SU-DHL-6 (cell line): Measurements from ENCODE around the gene XRRA1.
"Not testable (repeated sequence)": the region's sequence is repeated elsewhere in the genome, so short reads cannot be mapped to it uniquely, and the experiment has no call there.

Experiments used
- H2AFZ ChIP-seq: fragments of 200-600 bp; sonication (generic); 2 replicates; pipeline ENCODE4 v1.6.1; 2014; ENCODE audit warnings: low read depth, mild to moderate bottlenecking, moderate library complexity, mixed read lengths, antibody characterized with exemption, low read length; ENCODE audit not compliant: severe bottlenecking
- H3F3A ChIP-seq: fragments of 200-600 bp; shearing (Covaris generic); 2 replicates; pipeline ENCODE4 v1.6.0; 2016; ENCODE audit warnings: antibody characterized with exemption, mild to moderate bottlenecking; ENCODE audit not compliant: insufficient read depth
- H3K27ac ChIP-seq: fragments of 200-600 bp; sonication (generic); 2 replicates; pipeline ENCODE4 v1.5.1; 2016; ENCODE audit warnings: low read depth, mild to moderate bottlenecking, low read length, moderate library complexity, mixed read lengths
- H3K27me3 ChIP-seq: fragments of 200-600 bp; sonication (generic), shearing (Covaris generic); 2 replicates; pipeline ENCODE4 v1.6.0; 2014; ENCODE audit warnings: mild to moderate bottlenecking, low read length
- H3K36me3 ChIP-seq: fragments of 200-600 bp; sonication (generic); 2 replicates; pipeline ENCODE4 v1.6.1; 2014; ENCODE audit warnings: mild to moderate bottlenecking, low read length, mixed read lengths
- H3K4me2 ChIP-seq: fragments of 300-600, 200-600 bp; shearing (Covaris generic), sonication (generic); 2 replicates; pipeline ENCODE4 v1.6.0; 2014; ENCODE audit warnings: low read length, low read depth, mild to moderate bottlenecking; ENCODE audit not compliant: poor library complexity, severe bottlenecking
- H3K4me3 ChIP-seq: fragments of 200-600 bp; sonication (generic); 2 replicates; pipeline ENCODE4 v1.5.1; 2014; ENCODE audit warnings: antibody characterized with exemption, low read length, mild to moderate bottlenecking, mixed read lengths; ENCODE audit not compliant: insufficient read depth, poor library complexity, severe bottlenecking
- H3K79me2 ChIP-seq: fragments of 200-600 bp; sonication (generic); 2 replicates; pipeline ENCODE4 v1.6.1; 2014; ENCODE audit warnings: mild to moderate bottlenecking, low read length, moderate library complexity; ENCODE audit not compliant: insufficient read depth
- H3K9ac ChIP-seq: fragments of 200-600 bp; sonication (generic); 2 replicates; pipeline ENCODE4 v1.7.0; 2014; ENCODE audit warnings: mild to moderate bottlenecking, low read length
- H3K9me2 ChIP-seq: fragments of 200-600 bp; sonication (generic); replicated peaks from 2 replicates; pipeline ENCODE4 v1.6.1; 2014; ENCODE audit warnings: low read length; ENCODE audit not compliant: insufficient read depth
- H3K9me3 ChIP-seq: fragments of 200-600 bp; sonication (generic); 2 replicates; pipeline ENCODE4 v1.6.1; 2014; ENCODE audit warnings: low read length, mixed read lengths; ENCODE audit not compliant: insufficient read depth
- H4K20me1 ChIP-seq: fragments of 200-600 bp; sonication (generic); 2 replicates; pipeline ENCODE4 v1.6.1; 2014; ENCODE audit warnings: low read depth, mild to moderate bottlenecking, antibody characterized with exemption, low read length, moderate library complexity, mixed read lengths
- EZH2phosphoT487 ChIP-seq: fragments of 200-600 bp; sonication (generic), shearing (Covaris generic); conservative IDR thresholded peaks from 2 replicates; pipeline ENCODE4 v1.6.1; 2018; ENCODE audit warnings: mild to moderate bottlenecking, antibody characterized with exemption, low read length, moderate library complexity, mixed read lengths
- TF ChIP-seq, protein P1 (sequence below): fragments of 200-600 bp; sonication (generic); IDR thresholded peaks from one replicate; pipeline ENCODE4 v1.5.1; 2017; ENCODE audit warnings: antibody characterized with exemption, mild to moderate bottlenecking, low read length, moderate library complexity; ENCODE audit not compliant: insufficient read depth, poor library complexity, severe bottlenecking

Gene XRRA1

GRCh38 chr11:74902342-74902741, 46.5 kb downstream of the XRRA1 start:
- Histone ChIP-seq H3K9me3 (no peaks in the 10 kb centered on the region; the same call in 1 of the 2 replicates), H2AFZ (no peak overlapping the region), H3K4me2 (no peak overlapping the region), H3K9me2 (no peaks in the 10 kb centered on the region), H4K20me1 (no peaks in the 10 kb centered on the region), H3K79me2 (no peaks in the 10 kb centered on the region), H3K9ac (no peak overlapping the region), H3K36me3 (peaks cover 7% of the 10 kb centered on the region; the same call in 1 of the 2 replicates), H3K27me3 (no peaks in the 10 kb centered on the region), H3K4me3 (no peak overlapping the region), H3F3A (no peaks in the 10 kb centered on the region), H3K27ac (no peak overlapping the region)
- TF ChIP-seq, protein P1, sequence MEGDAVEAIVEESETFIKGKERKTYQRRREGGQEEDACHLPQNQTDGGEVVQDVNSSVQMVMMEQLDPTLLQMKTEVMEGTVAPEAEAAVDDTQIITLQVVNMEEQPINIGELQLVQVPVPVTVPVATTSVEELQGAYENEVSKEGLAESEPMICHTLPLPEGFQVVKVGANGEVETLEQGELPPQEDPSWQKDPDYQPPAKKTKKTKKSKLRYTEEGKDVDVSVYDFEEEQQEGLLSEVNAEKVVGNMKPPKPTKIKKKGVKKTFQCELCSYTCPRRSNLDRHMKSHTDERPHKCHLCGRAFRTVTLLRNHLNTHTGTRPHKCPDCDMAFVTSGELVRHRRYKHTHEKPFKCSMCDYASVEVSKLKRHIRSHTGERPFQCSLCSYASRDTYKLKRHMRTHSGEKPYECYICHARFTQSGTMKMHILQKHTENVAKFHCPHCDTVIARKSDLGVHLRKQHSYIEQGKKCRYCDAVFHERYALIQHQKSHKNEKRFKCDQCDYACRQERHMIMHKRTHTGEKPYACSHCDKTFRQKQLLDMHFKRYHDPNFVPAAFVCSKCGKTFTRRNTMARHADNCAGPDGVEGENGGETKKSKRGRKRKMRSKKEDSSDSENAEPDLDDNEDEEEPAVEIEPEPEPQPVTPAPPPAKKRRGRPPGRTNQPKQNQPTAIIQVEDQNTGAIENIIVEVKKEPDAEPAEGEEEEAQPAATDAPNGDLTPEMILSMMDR = no peak
- TF ChIP-seq EZH2phosphoT487 = no peak

GRCh38 chr11:74896311-74896710, 52.6 kb downstream of the XRRA1 start:
- Histone ChIP-seq H3K4me3 (no peak overlapping the region), H3K79me2 (no peaks in the 10 kb centered on the region), H2AFZ (no peak overlapping the region), H3K9ac (no peak overlapping the region), H4K20me1 (no peaks in the 10 kb centered on the region), H3K27me3 (no peaks in the 10 kb centered on the region), H3F3A (no peaks in the 10 kb centered on the region), H3K36me3 (peaks cover 7% of the 10 kb centered on the region; the same call in 1 of the 2 replicates), H3K4me2 (no peak overlapping the region), H3K27ac (no peak overlapping the region), H3K9me2 (no peaks in the 10 kb centered on the region), H3K9me3 (no peaks in the 10 kb centered on the region; the same call in 1 of the 2 replicates)
- TF ChIP-seq, protein P1 = no peak
- TF ChIP-seq EZH2phosphoT487 = no peak

GRCh38 chr11:74895340-74896116, 53.4 kb downstream of the XRRA1 start:
- Histone ChIP-seq H3K9ac (no peak overlapping the region), H3K36me3 (peaks cover 3% of the 10 kb centered on the region; the same call in 1 of the 2 replicates), H3K9me3 (no peaks in the 10 kb centered on the region), H3K27me3 (no peaks in the 10 kb centered on the region), H3K27ac (no peak overlapping the region), H3K4me2 (no peak overlapping the region), H3K4me3 (no peak overlapping the region), H3F3A (no peaks in the 10 kb centered on the region), H3K79me2 (no peaks in the 10 kb centered on the region), H4K20me1 (no peaks in the 10 kb centered on the region), H2AFZ (no peak overlapping the region), H3K9me2 (no peaks in the 10 kb centered on the region)
- no peak for TF ChIP-seq EZH2phosphoT487
- TF ChIP-seq, protein P1 = no peak

GRCh38 chr11:74893015-74893414, 55.9 kb downstream of the XRRA1 start:
- H3K79me2 ChIP-seq, H4K20me1 ChIP-seq, H3K27ac ChIP-seq, H3F3A ChIP-seq, H2AFZ ChIP-seq, H3K9me2 ChIP-seq, H3K9me3 ChIP-seq, H3K9ac ChIP-seq, H3K27me3 ChIP-seq, H3K4me3 ChIP-seq, H3K36me3 ChIP-seq, H3K4me2 ChIP-seq: not testable (repeated sequence)
